Hypothalamus (tissue), 51 donors: Measurements from ENCODE around the gene DEDD.

Experiments
- DNase-seq, 51 donors: peaks; one replicate each; lab custom pipeline; 2025; lab: John Stamatoyannopoulos, UW

The DEDD gene

GRCh38 chr1:161079436-161080110, 52.9 kb downstream of the DEDD start:
- no peak for DNase-seq

- no peak for DNase-seq
These were observed 55.0 kb downstream of the DEDD start for GRCh38 chr1:161077426-161077825.

GRCh38 chr1:161076410-161076809, 56.1 kb downstream of the DEDD start:
- DNase-seq: no peak

GRCh38 chr1:161074676-161075368, 57.6 kb downstream of the DEDD start:
- DNase-seq: no peak

- DNase-seq: no peak
These were observed 58.9 kb downstream of the DEDD start for GRCh38 chr1:161073474-161074121.

- no peak for DNase-seq
These were observed 59.6 kb downstream of the DEDD start for GRCh38 chr1:161072751-161073449.

DNA sequence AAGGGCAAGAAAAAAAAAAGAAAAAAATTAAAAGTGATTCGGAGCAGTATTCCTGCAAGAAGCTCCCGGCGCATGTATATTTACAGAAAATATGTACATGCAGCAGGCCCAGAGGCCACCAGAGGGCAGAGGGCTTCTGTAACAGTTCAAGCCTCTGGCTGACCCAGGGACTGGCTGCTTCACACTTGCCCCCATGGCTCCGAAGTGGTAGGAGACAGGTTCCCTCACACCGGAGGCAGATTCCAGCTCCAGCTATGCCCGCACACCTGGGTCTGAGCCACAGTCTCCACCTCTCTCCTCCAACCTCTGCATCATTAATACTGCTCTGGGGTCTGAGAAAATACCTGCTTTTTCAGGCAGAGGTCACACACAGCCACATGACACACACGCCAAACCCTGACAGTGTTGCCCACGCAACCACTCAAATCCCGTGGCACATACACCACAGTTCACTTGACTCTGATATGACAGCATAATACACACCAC, 60.5 kb downstream of the DEDD start:
- DNase-seq: peak in 12 of 51 donors; percentile 2 to 38 (median 10)
